ENCODE results near the gene NCAN.
"Not testable (repeated sequence)": the region's sequence is repeated elsewhere in the genome, so short reads cannot be mapped to it uniquely, and the experiment has no call there.

The NCAN gene

GRCh38 chr19:19170873-19171672, 40.7 kb upstream of the NCAN start:
- Histone ChIP-seq H3K36me3 (ENCODE audit: insufficient read depth, low read length) (peaks cover 11% of the 10 kb centered on the region; the same call in 1 of the 2 replicates), H3K4me3 (ENCODE audit: low read depth, low read length, poor library complexity, severe bottlenecking) (peak overlapping the region; percentile 93), H3K4me1 (ENCODE audit: insufficient read depth, low read length, severe bottlenecking) (peaks cover 64% of the 10 kb centered on the region), H3K79me2 (ENCODE audit: insufficient read depth, low read length) (peaks cover 16% of the 10 kb centered on the region), H3K9me2 (ENCODE audit: low read depth, low read length) (no peaks in the 10 kb centered on the region), H3K27ac (ENCODE audit: low read depth, low read length, poor library complexity, severe bottlenecking) (peak overlapping the region; percentile 73), H4K20me1 (ENCODE audit: insufficient read depth, low read length) (no peaks in the 10 kb centered on the region), H3F3A (ENCODE audit: insufficient read depth, low read length) (no peaks in the 10 kb centered on the region), H2AFZ (ENCODE audit: low read length) (no peak overlapping the region), H3K9me3 (ENCODE audit: low read length) (no peaks in the 10 kb centered on the region), H3K4me2 (ENCODE audit: low read length) (peak overlapping the region; percentile 95), H3K27me3 (ENCODE audit: insufficient read depth, low read length) (no peaks in the 10 kb centered on the region), H3K9ac (ENCODE audit: low read length) (peak overlapping the region; percentile 56; the same call in 1 of the 2 replicates)
- no peak for TF ChIP-seq EZH2 (IDR thresholded peaks at IDR 0.05; ENCODE audit: borderline replicate concordance, low read length)
- TF ChIP-seq CTCF (IDR thresholded peaks at IDR 0.05; ENCODE audit: low read length), result no peak

GRCh38 chr19:19171821-19172532, 39.8 kb upstream of the NCAN start:
- H3K27me3 ChIP-seq (ENCODE audit: insufficient read depth, low read length), result no peaks in the 10 kb centered on the region
- no peak overlapping the region for H2AFZ ChIP-seq (ENCODE audit: low read length)
- peaks cover 11% of the 10 kb centered on the region; the same call in 1 of the 2 replicates for H3K36me3 ChIP-seq (ENCODE audit: insufficient read depth, low read length)
- no peaks in the 10 kb centered on the region for H3K9me2 ChIP-seq (ENCODE audit: low read depth, low read length)
- no peak overlapping the region for H3K4me3 ChIP-seq (ENCODE audit: low read depth, low read length, poor library complexity, severe bottlenecking)
- H3F3A ChIP-seq (ENCODE audit: insufficient read depth, low read length), result no peaks in the 10 kb centered on the region
- H3K79me2 ChIP-seq (ENCODE audit: insufficient read depth, low read length), result peaks cover 16% of the 10 kb centered on the region
- H3K27ac ChIP-seq (ENCODE audit: low read depth, low read length, poor library complexity, severe bottlenecking), result peak overlapping the region; percentile 73
- peaks cover 55% of the 10 kb centered on the region for H3K4me1 ChIP-seq (ENCODE audit: insufficient read depth, low read length, severe bottlenecking)
- H3K9me3 ChIP-seq (ENCODE audit: low read length), result no peaks in the 10 kb centered on the region
- H3K9ac ChIP-seq (ENCODE audit: low read length), result peak overlapping the region; percentile 11; the same call in 1 of the 2 replicates
- H4K20me1 ChIP-seq (ENCODE audit: insufficient read depth, low read length), result no peaks in the 10 kb centered on the region
- H3K4me2 ChIP-seq (ENCODE audit: low read length), result no peak overlapping the region; the same call in 1 of the 2 replicates
- TF ChIP-seq CTCF (IDR thresholded peaks at IDR 0.05; ENCODE audit: low read length), result no peak
- no peak for TF ChIP-seq EZH2 (IDR thresholded peaks at IDR 0.05; ENCODE audit: borderline replicate concordance, low read length)

- not testable (repeated sequence) for H3K4me2 ChIP-seq (ENCODE audit: low read length)
Measured at GRCh38 chr19:19173243-19173642, 38.5 kb upstream of the NCAN start.

More at GRCh38 chr19:19173243-19173642, 38.5 kb upstream of the NCAN start:
- H3K79me2 ChIP-seq (ENCODE audit: insufficient read depth, low read length); H3K9me3 ChIP-seq (ENCODE audit: low read length); H3K36me3 ChIP-seq (ENCODE audit: insufficient read depth, low read length); H3K9me2 ChIP-seq (ENCODE audit: low read depth, low read length); H2AFZ ChIP-seq (ENCODE audit: low read length); H3K9ac ChIP-seq (ENCODE audit: low read length); H3K4me3 ChIP-seq (ENCODE audit: low read depth, low read length, poor library complexity, severe bottlenecking); H4K20me1 ChIP-seq (ENCODE audit: insufficient read depth, low read length); H3K27me3 ChIP-seq (ENCODE audit: insufficient read depth, low read length); H3F3A ChIP-seq (ENCODE audit: insufficient read depth, low read length): not testable (repeated sequence)
- peaks cover 42% of the 10 kb centered on the region for H3K4me1 ChIP-seq (ENCODE audit: insufficient read depth, low read length, severe bottlenecking)
- H3K27ac ChIP-seq (ENCODE audit: low read depth, low read length, poor library complexity, severe bottlenecking), result peak overlapping the region; percentile 15

All from OCI-LY1 (cell line).